ENCODE data around the gene SH3PXD2B.

Gene SH3PXD2B

DNA sequence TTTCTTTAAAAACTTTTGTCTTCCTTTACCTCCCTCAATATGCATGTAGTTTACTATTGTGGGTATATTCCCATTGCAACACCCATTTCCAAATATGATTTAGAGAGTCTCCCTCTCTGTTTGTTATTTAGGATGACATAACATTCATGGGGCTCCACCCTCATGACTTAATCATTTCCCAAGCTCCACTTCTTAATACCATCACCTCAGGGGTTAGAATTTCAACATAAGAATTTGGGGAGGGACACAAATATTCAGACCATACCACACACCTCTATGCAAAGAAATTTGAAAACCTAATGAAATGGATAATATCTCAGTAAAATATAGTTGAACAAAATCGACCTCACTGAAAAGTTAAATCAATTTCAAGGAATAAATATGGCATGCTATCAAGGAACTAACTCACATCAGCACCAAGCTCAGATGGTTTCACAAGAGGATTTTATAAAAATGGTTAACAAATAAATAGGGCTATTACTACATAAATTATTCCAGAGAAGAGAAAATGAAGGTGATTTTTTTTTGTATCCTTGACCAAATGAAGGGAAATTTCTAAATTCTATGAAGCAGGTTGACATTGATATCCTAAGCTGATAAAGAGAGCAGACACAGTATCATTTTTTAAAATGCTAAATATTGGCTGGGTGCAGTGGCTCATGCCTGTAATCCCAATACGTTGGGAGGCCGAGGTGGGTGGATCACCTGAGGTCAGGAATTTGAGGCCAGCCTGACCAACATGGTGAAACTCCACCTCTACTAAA lies 150.6 kb downstream of the SH3PXD2B start:
- no peak overlapping the region for H3K4me3 ChIP-seq (ENCODE audit: low read depth, low read length)
- TF ChIP-seq, protein P1, sequence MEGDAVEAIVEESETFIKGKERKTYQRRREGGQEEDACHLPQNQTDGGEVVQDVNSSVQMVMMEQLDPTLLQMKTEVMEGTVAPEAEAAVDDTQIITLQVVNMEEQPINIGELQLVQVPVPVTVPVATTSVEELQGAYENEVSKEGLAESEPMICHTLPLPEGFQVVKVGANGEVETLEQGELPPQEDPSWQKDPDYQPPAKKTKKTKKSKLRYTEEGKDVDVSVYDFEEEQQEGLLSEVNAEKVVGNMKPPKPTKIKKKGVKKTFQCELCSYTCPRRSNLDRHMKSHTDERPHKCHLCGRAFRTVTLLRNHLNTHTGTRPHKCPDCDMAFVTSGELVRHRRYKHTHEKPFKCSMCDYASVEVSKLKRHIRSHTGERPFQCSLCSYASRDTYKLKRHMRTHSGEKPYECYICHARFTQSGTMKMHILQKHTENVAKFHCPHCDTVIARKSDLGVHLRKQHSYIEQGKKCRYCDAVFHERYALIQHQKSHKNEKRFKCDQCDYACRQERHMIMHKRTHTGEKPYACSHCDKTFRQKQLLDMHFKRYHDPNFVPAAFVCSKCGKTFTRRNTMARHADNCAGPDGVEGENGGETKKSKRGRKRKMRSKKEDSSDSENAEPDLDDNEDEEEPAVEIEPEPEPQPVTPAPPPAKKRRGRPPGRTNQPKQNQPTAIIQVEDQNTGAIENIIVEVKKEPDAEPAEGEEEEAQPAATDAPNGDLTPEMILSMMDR (IDR thresholded peaks at IDR 0.05; ENCODE audit: low read depth, low read length, missing control alignments) = no peak
- DNase-seq (ENCODE audit: low read depth) = no peak

DNA sequence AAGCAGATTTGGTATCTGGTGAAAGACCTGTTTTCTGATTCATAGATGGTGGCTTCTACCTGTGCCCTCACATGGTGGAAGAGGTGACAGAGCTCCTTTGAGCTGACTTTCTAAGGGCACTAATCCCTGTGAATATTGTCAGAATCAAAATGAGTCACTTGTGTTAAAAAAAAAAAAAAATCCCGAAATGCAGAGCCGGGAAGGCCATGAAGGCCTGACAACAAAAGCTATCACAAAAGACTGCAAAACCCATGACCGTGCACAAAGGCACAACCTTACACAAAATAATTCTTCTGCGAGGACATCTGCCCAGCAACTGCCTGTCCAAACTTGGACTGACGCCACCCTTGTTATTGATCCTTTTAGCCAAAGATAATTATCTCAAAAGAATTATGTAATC lies 151.2 kb downstream of the SH3PXD2B start:
- TF ChIP-seq, protein P1 (IDR thresholded peaks at IDR 0.05; ENCODE audit: low read depth, low read length, missing control alignments) = no peak
- no peak overlapping the region for H3K4me3 ChIP-seq (ENCODE audit: low read depth, low read length)
- DNase-seq (ENCODE audit: low read depth) = no peak

DNA sequence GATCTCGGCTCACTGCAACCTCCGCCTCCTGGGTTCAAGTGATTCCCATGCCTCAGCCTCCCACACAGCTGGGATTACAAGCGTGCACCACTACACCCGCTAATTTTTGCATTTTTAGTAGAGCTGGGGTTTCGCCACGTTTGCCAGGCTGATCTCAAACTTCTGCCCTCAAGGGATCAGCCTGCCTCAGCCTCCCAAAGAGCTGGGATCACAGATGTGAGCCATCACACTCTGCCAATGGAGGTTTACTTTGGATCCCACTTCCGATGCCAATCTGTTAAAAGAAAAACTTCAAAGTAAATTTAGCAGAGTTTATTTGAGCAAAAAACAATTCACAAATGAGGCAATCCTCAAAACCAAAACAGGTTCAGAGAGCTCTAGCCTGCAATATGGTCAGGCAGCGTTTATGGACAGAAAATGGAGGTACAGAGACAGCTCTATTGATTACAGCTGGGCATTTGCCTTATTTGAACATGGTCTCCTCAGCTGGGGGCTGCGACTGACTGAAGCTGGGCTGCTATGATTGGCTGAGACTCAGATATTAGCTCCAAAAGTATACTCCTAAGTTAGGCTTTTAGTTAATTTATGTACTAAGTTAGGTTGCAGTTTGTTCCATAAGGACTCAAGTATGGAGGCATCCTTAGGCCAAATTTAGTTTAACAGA lies 152.1 kb downstream of the SH3PXD2B start:
- no peak overlapping the region for H3K4me3 ChIP-seq (ENCODE audit: low read depth, low read length)

DNA sequence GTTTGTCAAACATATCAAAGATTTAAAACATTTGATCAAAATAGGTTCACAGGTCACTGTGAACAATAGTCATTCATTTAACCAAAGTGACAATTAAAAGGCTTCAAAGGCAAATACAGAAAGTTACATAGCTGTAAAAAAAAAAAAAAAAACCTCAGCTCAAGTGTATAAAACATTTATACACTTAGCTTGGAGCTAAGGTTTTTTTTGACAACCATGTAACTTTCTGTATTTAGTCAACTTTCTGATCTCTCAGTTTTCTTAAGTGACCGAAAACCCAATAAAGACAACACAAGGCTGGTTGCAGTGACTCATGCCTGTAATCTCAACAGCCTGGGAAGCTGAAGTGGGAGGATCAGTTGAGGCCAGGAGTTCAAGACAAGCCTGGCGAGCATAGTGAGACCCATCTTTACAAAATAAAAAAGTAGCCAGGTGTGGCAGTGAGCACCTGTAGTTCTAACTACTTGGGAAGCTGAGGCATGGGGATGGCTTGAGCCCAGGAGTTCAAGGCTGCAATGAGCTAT lies 154.3 kb downstream of the SH3PXD2B start:
- TF ChIP-seq, protein P1 (IDR thresholded peaks at IDR 0.05; ENCODE audit: low read depth, low read length, missing control alignments) = no peak
- no peak overlapping the region for H3K4me3 ChIP-seq (ENCODE audit: low read depth, low read length)
- no peak for DNase-seq (ENCODE audit: low read depth)

More for the DNA sequence above, 152.1 kb downstream of the SH3PXD2B start:
- TF ChIP-seq, protein P1 (IDR thresholded peaks at IDR 0.05; ENCODE audit: low read depth, low read length, missing control alignments) = no peak
- DNase-seq (ENCODE audit: low read depth) = no peak

DNA sequence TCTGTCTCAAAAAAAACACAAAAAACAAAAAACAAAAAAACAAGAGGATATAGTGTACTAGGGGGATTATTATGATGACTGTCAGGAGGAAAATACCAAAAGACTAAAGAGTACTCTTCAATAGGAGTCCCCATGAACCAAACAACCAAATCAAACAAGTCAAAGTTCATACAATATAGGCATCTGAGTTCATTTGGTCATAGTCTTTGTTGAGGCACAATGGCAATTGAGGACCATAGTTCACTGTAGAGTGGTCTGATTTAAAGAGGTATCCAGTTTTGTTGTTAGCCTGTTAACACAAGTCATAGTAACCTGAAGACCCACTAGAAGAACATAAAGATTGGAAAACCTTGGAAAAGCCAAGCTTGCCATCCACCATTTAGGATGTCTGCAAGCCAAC lies 159.5 kb downstream of the SH3PXD2B start:
- no peak overlapping the region for H3K4me3 ChIP-seq (ENCODE audit: low read depth, low read length)
- TF ChIP-seq, protein P1 (IDR thresholded peaks at IDR 0.05; ENCODE audit: low read depth, low read length, missing control alignments) = no peak
- DNase-seq (ENCODE audit: low read depth) = no peak

DNA sequence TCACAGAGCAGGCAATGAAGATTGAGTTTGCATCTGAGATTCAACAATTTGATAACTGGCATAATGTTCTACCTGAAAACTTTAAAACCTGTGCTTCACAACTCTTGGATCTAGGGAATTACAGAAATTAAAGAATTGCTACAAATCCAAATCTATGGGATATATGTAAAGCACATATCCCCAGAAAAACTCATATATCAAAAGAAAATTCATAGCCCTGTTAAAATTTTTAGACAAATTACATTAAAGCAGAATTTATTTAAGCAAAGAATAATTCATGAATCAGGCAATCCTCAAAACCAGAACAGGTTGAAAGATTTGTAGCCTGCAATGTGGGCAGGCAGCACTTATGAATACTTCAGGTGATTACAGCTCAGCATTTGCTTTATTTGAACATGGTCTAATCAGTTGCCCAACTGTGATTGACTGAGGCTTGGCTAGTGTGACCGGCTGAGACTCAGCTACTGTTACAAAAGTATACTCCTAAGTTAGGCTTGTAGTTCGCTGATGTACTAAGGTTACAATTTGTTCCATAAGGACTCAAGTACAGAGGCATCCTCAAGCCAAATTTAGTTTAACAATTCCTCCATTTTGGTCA lies 160.5 kb downstream of the SH3PXD2B start:
- no peak for DNase-seq (ENCODE audit: low read depth)

More for the DNA sequence above, 160.5 kb downstream of the SH3PXD2B start:
- H3K4me3 ChIP-seq (ENCODE audit: low read depth, low read length) = no peak overlapping the region
- TF ChIP-seq, protein P1 (IDR thresholded peaks at IDR 0.05; ENCODE audit: low read depth, low read length, missing control alignments) = no peak

All from GM12864 (cell line).